GM23248 (cell line): ENCODE measurements around the gene SS18L1. TPM values are rescaled to one million over a fixed set of nuclear protein-coding genes. Genes with fewer than 3 reads are reported as not detected.

Experiments
- DNase-seq: peaks from one replicate; pipeline ENCODE4 v3.0.0-alpha.2; 2015
- H2AFZ ChIP-seq: fragments of 200-600 bp; sonication (generic); 2 replicates; pipeline ENCODE4 v1.6.1; 2016; ENCODE audit warnings: antibody characterized with exemption
- H3F3A ChIP-seq: fragments of 200-600 bp; sonication (generic); 2 replicates; pipeline ENCODE4 v1.6.1; 2016; ENCODE audit warnings: mild to moderate bottlenecking, antibody characterized with exemption, mixed run types; ENCODE audit not compliant: insufficient read depth
- H3K27ac ChIP-seq: fragments of 200-600 bp; sonication (generic); 2 replicates; pipeline ENCODE4 v1.5.1; 2016; ENCODE audit warnings: mild to moderate bottlenecking
- H3K27me3 ChIP-seq: fragments of 200-600 bp; sonication (generic); replicated peaks from 2 replicates; pipeline ENCODE4 v1.6.1; 2016; ENCODE audit warnings: mild to moderate bottlenecking; ENCODE audit not compliant: insufficient read depth
- H3K36me3 ChIP-seq: fragments of 200-600 bp; sonication (generic); 2 replicates; pipeline ENCODE4 v1.6.1; 2016; ENCODE audit warnings: low read depth, mild to moderate bottlenecking
- H3K4me1 ChIP-seq: fragments of 200-600 bp; sonication (generic); 2 replicates; pipeline ENCODE4 v1.6.1; 2016; ENCODE audit warnings: mild to moderate bottlenecking; ENCODE audit not compliant: insufficient read depth
- H3K4me2 ChIP-seq: fragments of 200-600 bp; sonication (generic); one replicate; pipeline ENCODE4 v1.6.1; 2016; ENCODE audit warnings: mild to moderate bottlenecking; ENCODE audit not compliant: unreplicated experiment
- H3K4me3 ChIP-seq: fragments of 200-600 bp; sonication (generic); 2 replicates; pipeline ENCODE4 v1.5.1; 2016; ENCODE audit warnings: mild to moderate bottlenecking
- H3K79me2 ChIP-seq: fragments of 200-600 bp; sonication (generic); 2 replicates; pipeline ENCODE4 v1.6.1; 2016; ENCODE audit warnings: mild to moderate bottlenecking; ENCODE audit not compliant: insufficient read depth
- H3K9ac ChIP-seq: fragments of 200-600 bp; sonication (generic); 2 replicates; pipeline ENCODE4 v1.6.1; 2016; ENCODE audit warnings: mild to moderate bottlenecking
- H3K9me2 ChIP-seq: fragments of 200-600 bp; sonication (generic); 2 replicates; pipeline ENCODE4 v1.6.1; 2016; ENCODE audit warnings: mixed run types, mild to moderate bottlenecking, moderate library complexity; ENCODE audit not compliant: insufficient read depth
- H3K9me3 ChIP-seq: fragments of 200-600 bp; sonication (generic); one replicate; pipeline ENCODE4 v1.6.1; 2017; ENCODE audit warnings: low read depth
- H4K20me1 ChIP-seq: fragments of 200-600 bp; sonication (generic); 2 replicates; pipeline ENCODE4 v1.6.0; 2016; ENCODE audit not compliant: insufficient read depth
- EZH2 ChIP-seq: fragments of 200-600 bp; sonication (generic); IDR thresholded peaks from 2 replicates; pipeline ENCODE4 v1.6.1; 2018; ENCODE audit warnings: antibody characterized with exemption, mild to moderate bottlenecking; ENCODE audit not compliant: insufficient read depth, poor library complexity, severe bottlenecking
- EZH2phosphoT487 ChIP-seq: fragments of 200-600 bp; sonication (generic); IDR thresholded peaks from 2 replicates; pipeline ENCODE4 v1.6.1; 2018; ENCODE audit warnings: antibody characterized with exemption, moderate library complexity, mild to moderate bottlenecking, low read depth; ENCODE audit not compliant: insufficient read depth
- WGBS, 2 experiments: methylation state at CpG; one replicate each; pipeline ENCODE4 v1.1.6; 2015 to 2017; ENCODE audit warnings: low lambda C conversion rate in 2 of 2, low coverage in 1 of 2; ENCODE audit errors: missing lambda C conversion rate in 2 of 2; 5-methylcytosine and 5-hydroxymethylcytosine counted together
- in situ Hi-C: fragments of 300-500 bp; cut with MboI; formaldehyde crosslinking; loops from 2 replicates; pipeline ENCODE4 v1.15.0; 2020
- polyA plus RNA-seq: library from polyadenylated mRNA; unstranded; fragments of >200 nt; fragmentation: Nextera tagmentation; extraction: Ambion mirVana; gene quantifications from 2 replicates; pipeline ENCODE4 v1.2.1, GENCODE V29; 2016
- total RNA-seq: library from RNA; depleted of rRNA; stranded (reverse); fragments of >200 nt; shearing (Covaris generic); gene quantifications from 2 replicates; pipeline ENCODE4 v1.2.3, GENCODE V29; 2014

Gene SS18L1
- total and polyA plus RNA-seq, 2 experiments from 2014 or later: 2.3 to 8.8 TPM

DNA sequence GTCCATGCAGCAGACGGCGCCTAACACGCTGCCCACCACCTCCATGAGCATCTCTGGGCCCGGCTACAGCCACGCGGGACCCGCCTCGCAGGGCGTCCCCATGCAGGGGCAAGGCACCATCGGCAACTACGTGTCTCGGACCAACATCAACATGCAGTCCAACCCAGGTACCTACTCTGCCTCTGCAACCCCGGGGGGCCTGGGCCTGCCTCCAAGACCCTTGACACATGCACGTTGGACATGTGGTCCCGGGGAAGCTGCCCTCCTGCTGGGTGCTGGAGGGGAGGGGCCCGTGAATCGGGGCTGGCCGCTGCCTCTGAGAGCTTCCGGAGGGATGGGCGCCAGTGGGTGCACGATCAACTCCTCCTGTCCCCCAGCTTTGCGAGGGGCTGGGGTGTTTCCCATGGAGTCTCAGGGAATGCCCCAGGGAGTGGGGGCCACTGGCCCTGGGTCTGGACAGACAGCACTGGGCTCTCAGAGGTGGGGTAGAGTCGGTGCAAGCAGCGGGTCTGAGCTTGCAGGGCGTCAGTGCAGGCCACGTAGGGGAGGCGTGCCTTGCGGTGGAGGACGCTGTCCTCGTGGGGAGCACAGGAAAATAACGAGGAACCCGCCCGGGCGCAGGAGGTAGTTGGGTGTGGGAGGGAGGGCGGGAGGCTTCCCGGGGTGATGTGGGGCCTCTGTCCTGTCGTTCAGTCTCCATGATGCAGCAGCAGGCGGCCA is 19.4 kb downstream of the SS18L1 start:
- DNase-seq: no peak
- Histone ChIP-seq H3K36me3 (no peaks in the 10 kb centered on the region; the same call in 1 of the 2 replicates), H3K27me3 (no peaks in the 10 kb centered on the region), H3K9me3 (no peaks in the 10 kb centered on the region), H3K79me2 (peaks cover 34% of the 10 kb centered on the region), H3F3A (no peaks in the 10 kb centered on the region), H3K9ac (no peak overlapping the region), H2AFZ (no peak overlapping the region), H4K20me1 (no peaks in the 10 kb centered on the region), H3K4me2 (no peak overlapping the region), H3K4me1 (peaks cover 15% of the 10 kb centered on the region), H3K9me2 (no peaks in the 10 kb centered on the region), H3K27ac (no peak overlapping the region), H3K4me3 (no peak overlapping the region)
- TF ChIP-seq EZH2phosphoT487: no peak
- TF ChIP-seq EZH2: no peak
- 93% methylated on average over 31 to 38 of the region's 38 CpGs for WGBS, 2 experiments
- in situ Hi-C loops: no loop called here

DNA sequence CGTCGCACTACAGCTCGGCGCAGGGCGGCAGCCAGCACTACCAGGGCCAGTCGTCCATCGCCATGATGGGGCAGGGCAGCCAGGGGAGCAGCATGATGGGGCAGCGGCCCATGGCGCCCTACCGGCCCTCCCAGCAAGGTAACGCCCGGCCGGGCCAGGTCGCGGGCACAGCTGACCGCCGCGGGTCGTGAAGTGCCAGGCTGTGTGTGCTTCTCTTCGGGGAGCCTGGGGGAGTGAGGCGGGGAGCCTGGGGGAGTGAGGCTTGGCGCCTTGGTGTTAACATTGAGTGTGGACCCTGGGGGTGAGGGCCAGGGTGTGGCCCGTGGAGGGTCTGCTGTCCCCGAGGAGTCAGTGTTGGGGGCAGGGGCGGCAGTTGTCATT is 19.9 kb downstream of the SS18L1 start:
- Histone ChIP-seq H3K9me2 (no peaks in the 10 kb centered on the region), H4K20me1 (no peaks in the 10 kb centered on the region), H3K4me2 (no peak overlapping the region), H3K36me3 (no peaks in the 10 kb centered on the region; the same call in 1 of the 2 replicates), H3K9me3 (no peaks in the 10 kb centered on the region), H3K4me1 (peaks cover 15% of the 10 kb centered on the region), H3K27ac (no peak overlapping the region), H3K27me3 (no peaks in the 10 kb centered on the region), H2AFZ (no peak overlapping the region), H3F3A (no peaks in the 10 kb centered on the region), H3K9ac (no peak overlapping the region), H3K4me3 (no peak overlapping the region), H3K79me2 (peaks cover 28% of the 10 kb centered on the region)
- DNase-seq: no peak
- WGBS, 2 experiments: 96% methylated on average over 22 to 25 of the region's 25 CpGs
- TF ChIP-seq EZH2: no peak
- no peak for TF ChIP-seq EZH2phosphoT487
- in situ Hi-C loops: no loop called here

DNA sequence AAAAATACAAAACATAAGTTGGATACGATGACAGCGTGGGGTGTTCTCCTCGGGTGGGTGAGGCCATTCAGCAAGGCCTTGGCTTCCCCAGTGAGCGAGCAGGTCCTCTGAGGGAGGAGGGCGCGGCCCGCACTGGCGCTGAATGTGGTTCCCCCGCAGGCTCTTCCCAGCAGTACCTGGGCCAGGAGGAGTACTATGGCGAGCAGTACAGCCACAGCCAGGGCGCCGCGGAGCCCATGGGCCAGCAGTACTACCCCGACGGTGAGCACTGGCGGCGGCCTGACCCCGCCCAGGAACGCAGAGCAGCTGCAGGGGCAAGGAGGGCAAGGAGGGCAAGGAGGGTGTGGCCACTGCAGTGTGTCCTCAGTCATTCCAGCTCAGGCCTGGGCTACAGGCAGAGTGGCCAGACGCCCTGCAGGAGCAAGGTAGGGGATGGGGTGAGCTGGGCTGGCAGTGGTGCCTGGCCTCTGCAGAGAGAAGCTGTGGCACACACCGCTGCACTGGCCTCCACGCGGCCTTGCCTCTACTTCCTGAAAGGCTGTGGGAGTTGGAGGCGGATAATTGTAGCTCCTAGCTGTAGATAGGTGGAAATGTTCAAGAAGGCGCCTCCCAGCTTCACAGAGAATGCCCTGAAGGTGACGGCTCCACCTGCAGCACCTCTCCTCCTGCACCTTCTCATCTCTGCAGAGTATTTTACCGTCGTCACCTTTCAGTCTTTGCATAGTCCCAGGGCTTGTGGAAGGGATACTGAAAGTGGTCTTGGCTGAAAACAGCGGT is 20.6 kb downstream of the SS18L1 start:
- no peak for DNase-seq
- Histone ChIP-seq H3K27me3 (no peaks in the 10 kb centered on the region), H2AFZ (no peak overlapping the region), H3K4me1 (peaks cover 15% of the 10 kb centered on the region), H3F3A (no peaks in the 10 kb centered on the region), H3K79me2 (peaks cover 21% of the 10 kb centered on the region), H3K36me3 (no peaks in the 10 kb centered on the region; the same call in 1 of the 2 replicates), H3K9ac (no peak overlapping the region), H3K9me2 (no peaks in the 10 kb centered on the region), H3K4me2 (no peak overlapping the region), H4K20me1 (no peaks in the 10 kb centered on the region), H3K9me3 (no peaks in the 10 kb centered on the region), H3K4me3 (no peak overlapping the region), H3K27ac (no peak overlapping the region)
- in situ Hi-C loops: no loop called here
- WGBS, 2 experiments: 95 to 97% methylated on average over 29 of the region's 29 CpGs
- TF ChIP-seq EZH2phosphoT487 (no peak), EZH2 (no peak)

DNA sequence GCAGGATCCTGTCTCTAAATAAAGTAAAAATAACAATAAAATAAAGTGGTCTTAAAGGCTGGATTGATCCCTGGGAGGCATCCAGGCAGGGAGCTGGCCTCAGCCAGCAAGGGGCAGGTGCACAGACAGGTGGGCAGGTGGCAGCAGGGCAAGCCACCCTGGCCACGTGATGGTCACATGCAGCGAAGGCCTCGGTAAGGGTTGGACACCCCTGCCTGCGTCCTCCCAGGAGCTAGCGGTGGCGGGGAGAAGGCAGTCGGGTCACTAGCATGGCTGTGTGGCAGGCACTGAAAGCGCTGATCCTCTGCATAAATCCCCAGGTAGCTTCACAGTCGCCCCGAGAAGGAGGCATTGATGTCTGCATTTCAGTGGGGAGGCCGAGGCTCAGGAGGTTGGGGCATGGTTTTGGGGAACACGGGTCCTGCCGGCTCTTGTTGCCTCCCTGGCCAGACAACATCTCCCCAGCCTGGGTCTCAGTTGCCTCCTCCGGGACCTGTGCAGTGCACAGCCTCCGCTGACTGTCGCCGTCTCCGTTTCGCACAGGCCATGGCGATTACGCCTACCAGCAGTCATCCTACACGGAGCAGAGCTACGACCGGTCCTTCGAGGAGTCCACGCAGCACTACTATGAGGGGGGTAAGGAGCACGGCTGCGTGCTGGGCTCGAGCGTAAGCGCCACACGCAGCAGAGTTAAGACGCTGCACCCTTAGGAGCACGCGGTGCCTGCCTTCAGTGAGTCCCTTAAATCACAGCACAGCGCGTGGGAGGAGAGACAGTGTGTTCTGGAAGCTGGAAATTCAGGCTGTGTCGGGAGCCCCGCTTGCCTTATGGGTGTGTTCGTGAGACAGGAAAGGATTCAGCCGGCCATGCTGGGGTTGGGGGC is 21.6 kb downstream of the SS18L1 start:
- no peaks in the 10 kb centered on the region for H3K27me3 ChIP-seq
- no peaks in the 10 kb centered on the region for H3K9me3 ChIP-seq
- H3K4me2 ChIP-seq: no peak overlapping the region
- no peaks in the 10 kb centered on the region; the same call in 1 of the 2 replicates for H3K36me3 ChIP-seq
- no peaks in the 10 kb centered on the region for H3K9me2 ChIP-seq
- 96 to 98% methylated on average over 37 to 38 of the region's 41 CpGs for WGBS, 2 experiments
- no peak overlapping the region for H3K4me3 ChIP-seq
- no peaks in the 10 kb centered on the region for H3F3A ChIP-seq
- TF ChIP-seq EZH2phosphoT487 (no peak), EZH2 (no peak)
- H3K4me1 ChIP-seq: peaks cover 9% of the 10 kb centered on the region; the same call in 1 of the 2 replicates
- no peaks in the 10 kb centered on the region for H4K20me1 ChIP-seq
- in situ Hi-C loops: no loop called here
- no peak overlapping the region for H2AFZ ChIP-seq
- H3K79me2 ChIP-seq: 0 out of 2 replicates have a peak, but pooled peaks cover 13% of the 10 kb centered on the region
- no peak overlapping the region for H3K27ac ChIP-seq
- no peak for DNase-seq
- H3K9ac ChIP-seq: no peak overlapping the region
